ENCODE data around the gene NDUFS3.
A peak's percentile ranks its signal among the peaks of the same experiment; 100 is the strongest.
"Not testable (repeated sequence)": the region's sequence is repeated elsewhere in the genome, so short reads cannot be mapped to it uniquely, and the experiment has no call there.

Gene NDUFS3

DNA sequence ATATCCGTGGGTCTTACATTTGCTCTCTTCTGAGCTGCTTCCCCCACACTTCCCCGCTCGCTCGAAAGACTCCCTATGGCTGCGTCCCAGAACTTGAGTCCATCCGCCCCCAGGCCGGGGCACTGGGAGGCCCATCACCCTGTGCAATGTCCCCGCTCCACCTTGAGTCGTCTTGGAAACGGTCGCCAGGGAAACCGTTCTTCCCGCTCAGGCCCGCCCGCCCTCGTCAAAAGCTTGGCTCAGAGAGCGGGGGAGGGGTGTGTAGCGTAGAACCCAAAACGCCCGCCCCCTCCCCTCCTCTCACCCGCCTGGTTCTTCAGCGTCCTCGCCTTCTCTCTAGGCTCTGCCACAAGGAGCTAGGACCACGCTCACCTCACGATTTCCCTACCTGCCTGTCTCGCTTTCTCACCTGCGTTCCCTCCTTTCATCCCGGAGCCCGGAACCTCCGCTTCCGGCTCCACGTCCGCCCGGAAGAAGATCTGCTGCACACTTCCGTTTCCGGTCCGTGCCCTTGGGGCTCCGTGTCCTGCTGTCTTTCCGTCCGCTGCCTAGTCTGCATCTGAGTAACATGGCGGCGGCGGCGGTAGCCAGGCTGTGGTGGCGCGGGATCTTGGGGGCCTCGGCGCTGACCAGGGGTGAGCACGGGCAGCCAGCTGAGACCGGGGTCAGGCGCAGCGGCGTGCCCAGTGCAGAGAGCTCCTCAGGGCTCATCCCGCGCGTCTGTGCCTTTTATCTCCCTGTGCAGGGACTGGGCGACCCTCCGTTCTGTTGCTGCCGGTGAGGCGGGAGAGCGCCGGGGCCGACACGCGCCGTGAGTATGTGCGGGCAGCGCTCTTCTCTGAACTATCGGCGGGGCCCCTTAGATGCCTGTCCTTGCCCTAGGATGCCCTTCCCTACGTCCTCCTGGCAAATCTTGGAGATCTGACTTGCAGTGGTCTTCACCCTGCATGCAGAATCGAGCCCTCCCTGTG lies at the start of gene NDUFS3, which contains the start of gene KBTBD4:
Gene NDUFS3 (plus strand): TSS at position 551 of the 971 bp plus-strand sequence. CDS start 18 bp downstream, at position 569.
Gene KBTBD4 (minus strand): TSS at position 447 of the 971 bp plus-strand sequence. CDS start 19 bp downstream, at position 428.
- in situ Hi-C loops (cut with MboI; ENCODE audit: low sequenced_read_pairs, unreplicated experiment) = no loop called here
- TF ChIP-seq, protein P1, sequence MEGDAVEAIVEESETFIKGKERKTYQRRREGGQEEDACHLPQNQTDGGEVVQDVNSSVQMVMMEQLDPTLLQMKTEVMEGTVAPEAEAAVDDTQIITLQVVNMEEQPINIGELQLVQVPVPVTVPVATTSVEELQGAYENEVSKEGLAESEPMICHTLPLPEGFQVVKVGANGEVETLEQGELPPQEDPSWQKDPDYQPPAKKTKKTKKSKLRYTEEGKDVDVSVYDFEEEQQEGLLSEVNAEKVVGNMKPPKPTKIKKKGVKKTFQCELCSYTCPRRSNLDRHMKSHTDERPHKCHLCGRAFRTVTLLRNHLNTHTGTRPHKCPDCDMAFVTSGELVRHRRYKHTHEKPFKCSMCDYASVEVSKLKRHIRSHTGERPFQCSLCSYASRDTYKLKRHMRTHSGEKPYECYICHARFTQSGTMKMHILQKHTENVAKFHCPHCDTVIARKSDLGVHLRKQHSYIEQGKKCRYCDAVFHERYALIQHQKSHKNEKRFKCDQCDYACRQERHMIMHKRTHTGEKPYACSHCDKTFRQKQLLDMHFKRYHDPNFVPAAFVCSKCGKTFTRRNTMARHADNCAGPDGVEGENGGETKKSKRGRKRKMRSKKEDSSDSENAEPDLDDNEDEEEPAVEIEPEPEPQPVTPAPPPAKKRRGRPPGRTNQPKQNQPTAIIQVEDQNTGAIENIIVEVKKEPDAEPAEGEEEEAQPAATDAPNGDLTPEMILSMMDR (IDR thresholded peaks at IDR 0.05; ENCODE audit: borderline replicate concordance, control extremely low read depth, extremely low read depth, insufficient read depth, missing control alignments) = no peak
- peak; percentile 93 for DNase-seq (ENCODE audit: low spot score)

DNA sequence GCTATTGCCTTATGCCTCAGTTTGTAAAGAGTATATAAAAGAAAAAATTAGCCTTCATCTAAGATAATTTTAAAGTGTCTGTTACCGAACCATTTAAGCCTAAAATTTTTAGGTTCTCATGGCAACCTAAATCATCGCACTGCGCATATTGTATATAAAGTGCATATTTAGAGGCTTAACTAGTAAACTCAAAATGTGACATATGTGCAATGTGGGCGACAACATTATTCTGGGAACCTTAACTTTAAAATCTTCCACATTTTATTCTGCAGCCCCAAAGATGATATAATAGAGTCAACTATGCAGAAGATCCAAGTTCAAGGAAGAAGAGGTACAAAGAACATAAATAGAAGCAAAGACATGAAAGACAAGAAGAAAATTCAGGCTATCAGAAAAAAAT lies 48.9 kb upstream of the NDUFS3 start:
- TF ChIP-seq, protein P1 (IDR thresholded peaks at IDR 0.05; ENCODE audit: borderline replicate concordance, control extremely low read depth, extremely low read depth, insufficient read depth, missing control alignments) = no peak
- in situ Hi-C loops (cut with MboI; ENCODE audit: low sequenced_read_pairs, unreplicated experiment) = no loop called here
- DNase-seq (ENCODE audit: low spot score) = no peak

DNA sequence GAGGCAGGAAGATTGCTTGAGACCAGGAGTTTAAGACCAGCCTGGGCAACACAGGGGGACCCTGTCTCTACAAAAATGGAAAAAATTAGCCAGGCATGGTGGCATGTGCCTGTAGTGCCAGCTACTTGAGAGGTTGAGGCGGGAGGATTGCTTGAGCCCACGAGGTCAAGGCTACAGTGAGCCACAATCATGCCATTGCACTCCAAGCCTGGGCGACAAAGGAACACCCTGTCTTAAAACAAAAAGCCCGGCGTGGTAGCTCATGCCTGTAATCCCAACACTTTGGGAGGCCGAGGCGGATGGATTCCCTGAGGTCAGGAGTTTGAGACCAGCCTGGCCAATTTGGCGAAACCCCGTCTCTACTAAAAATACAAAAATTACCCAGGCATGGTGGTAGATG lies 48.2 kb upstream of the NDUFS3 start:
- in situ Hi-C loops (cut with MboI; ENCODE audit: low sequenced_read_pairs, unreplicated experiment) = not testable (repeated sequence)

DNA sequence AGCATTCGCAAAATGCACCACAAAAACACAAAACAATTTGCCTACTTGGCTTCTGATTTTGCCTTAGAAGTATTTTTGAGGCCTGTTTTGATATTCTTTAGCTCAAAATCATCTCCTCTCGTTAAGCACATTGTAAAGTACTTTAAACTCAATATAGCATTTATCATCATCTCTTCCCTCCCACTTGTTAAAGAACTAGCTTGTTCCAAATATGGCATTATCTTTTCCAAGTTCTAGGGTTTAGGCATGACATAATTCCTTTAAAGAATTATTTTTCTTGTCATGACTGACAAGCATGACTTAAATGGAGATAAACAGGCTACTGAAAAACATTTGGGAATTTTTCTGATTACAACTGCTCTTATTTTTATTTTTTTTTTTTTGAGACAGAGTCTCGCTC lies 47.2 kb upstream of the NDUFS3 start:
- TF ChIP-seq, protein P1 (IDR thresholded peaks at IDR 0.05; ENCODE audit: borderline replicate concordance, control extremely low read depth, extremely low read depth, insufficient read depth, missing control alignments) = no peak
- in situ Hi-C loops (cut with MboI; ENCODE audit: low sequenced_read_pairs, unreplicated experiment) = no loop called here
- no peak for DNase-seq (ENCODE audit: low spot score)

More for the DNA sequence above, 48.2 kb upstream of the NDUFS3 start:
- DNase-seq (ENCODE audit: low spot score) = not testable (repeated sequence)

DNA sequence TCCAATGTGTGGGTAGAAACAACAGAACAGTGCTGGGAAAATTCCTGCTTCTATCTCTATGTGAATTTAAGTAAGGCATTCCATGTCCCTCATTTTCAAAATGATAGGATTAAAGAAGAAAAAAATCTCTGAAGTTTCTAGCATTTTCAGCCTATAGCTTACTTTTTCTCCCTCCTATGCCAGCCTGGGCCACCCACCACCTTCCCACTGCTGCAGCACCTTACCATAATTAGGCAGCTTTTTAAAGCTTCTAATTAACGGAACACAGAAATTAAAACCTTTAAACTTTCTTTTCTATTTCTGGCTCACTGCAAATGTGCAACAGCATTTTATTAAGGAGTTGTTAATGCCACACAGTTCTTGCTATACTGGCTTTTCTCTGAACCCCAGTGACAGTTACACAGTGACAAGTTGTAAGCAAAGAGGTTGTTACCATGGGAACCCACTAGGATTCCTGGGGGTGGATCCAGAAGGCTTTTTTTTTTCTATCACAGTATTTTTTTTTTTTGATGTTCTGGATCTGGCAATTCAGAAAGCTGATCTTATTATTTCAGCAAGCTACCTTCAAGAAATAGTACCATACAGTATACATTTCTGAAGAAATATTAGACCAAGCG lies 46.2 kb upstream of the NDUFS3 start:
- TF ChIP-seq, protein P1 (IDR thresholded peaks at IDR 0.05; ENCODE audit: borderline replicate concordance, control extremely low read depth, extremely low read depth, insufficient read depth, missing control alignments) = no peak
- in situ Hi-C loops (cut with MboI; ENCODE audit: low sequenced_read_pairs, unreplicated experiment) = no loop called here
- no peak for DNase-seq (ENCODE audit: low spot score)

DNA sequence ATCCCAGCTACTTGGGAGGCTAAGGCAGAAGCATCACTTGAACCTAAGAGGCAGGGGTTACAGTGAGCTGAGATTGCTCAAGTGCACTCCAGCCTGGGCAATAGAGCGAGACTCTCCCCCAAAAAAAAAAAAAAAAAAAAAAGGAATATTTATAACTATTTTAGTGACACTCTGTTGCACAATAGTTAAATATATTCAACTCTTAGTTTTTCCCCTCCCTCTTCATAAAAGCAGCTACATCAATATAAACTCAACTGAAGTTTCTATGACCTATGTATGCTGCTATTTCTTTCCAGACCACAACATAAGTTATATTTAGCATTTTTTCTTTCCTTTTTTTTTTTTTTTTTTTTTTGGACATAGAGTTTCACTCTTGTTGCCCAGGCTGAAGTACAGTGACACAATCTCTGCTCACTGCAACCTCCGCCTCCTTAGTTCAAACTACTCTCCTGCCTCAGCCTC lies 45.2 kb upstream of the NDUFS3 start:
- no peak for DNase-seq (ENCODE audit: low spot score)
- TF ChIP-seq, protein P1 (IDR thresholded peaks at IDR 0.05; ENCODE audit: borderline replicate concordance, control extremely low read depth, extremely low read depth, insufficient read depth, missing control alignments) = no peak
- in situ Hi-C loops (cut with MboI; ENCODE audit: low sequenced_read_pairs, unreplicated experiment) = no loop called here

Measured in GM13976 (cell line).